ENCODE measurements around the gene NME2.

NME2 gene

GRCh38 chr17:51214920-51215319, 48.7 kb downstream of the NME2 start:
- DNase-seq, result no peak

- no peak for DNase-seq
These were observed 51.7 kb downstream of the NME2 start for GRCh38 chr17:51217946-51218345.

GRCh38 chr17:51221322-51221721, 55.1 kb downstream of the NME2 start:
- no peak for DNase-seq

Data from NCI-H1048 (cell line).